Retinal pigment epithelial cell (primary cell): ENCODE results near the gene CRKL.

ENCODE experiments used
- DNase-seq: peaks from one replicate; pipeline ENCODE4 v3.0.0-alpha.2; 2010; ENCODE audit warnings: low read depth
- H3K4me3 ChIP-seq: 2 replicates; pipeline ENCODE4 v1.5.1; 2011; ENCODE audit warnings: mild to moderate bottlenecking, low read length, control low read depth, moderate library complexity
- TF ChIP-seq, protein P1 (sequence below): conservative IDR thresholded peaks from 2 replicates; pipeline ENCODE4 v1.5.1; 2011; ENCODE audit warnings: low read depth, low read length, control low read depth, inconsistent platforms

Gene CRKL

DNA sequence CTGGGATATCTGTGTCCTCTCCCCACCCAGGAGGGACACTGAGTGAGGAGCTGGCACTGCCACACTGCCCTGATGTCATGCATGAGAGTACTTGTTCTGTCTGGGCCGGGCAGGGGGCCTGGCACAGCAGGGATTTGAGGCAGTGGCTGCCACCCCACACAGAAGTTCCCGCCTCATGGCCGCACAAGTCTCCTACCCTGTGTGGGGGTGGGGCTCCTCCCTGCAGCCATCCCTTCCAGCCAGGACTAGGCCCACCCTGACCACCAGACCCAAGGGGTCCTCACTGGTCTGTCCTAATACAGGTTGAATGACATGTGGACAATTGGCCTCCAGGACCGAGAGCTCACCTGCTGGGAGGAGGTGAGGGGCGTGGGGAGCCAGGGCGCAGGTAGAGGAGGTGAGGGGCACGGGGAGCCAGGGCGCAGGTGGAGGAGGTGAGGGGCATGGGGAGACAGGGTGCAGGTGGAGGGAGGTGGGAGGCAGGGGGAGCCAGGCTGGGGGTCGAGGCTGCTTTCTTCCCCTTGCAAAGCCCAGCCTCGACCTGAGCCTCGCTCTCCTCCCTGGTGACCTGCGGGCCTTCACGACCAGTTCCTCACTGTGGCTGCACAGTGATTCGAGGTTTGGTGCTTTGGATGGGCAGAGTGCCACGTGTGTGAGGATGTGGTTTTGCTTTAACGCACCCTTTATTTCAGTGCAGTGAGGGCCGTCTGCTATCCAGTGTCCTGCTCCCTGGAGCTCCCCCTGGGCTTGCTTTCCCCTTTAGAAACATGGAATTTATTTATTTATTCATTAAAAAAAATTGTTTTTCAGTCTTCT is 72.3 kb downstream of the CRKL start:
- no peak for DNase-seq
- H3K4me3 ChIP-seq, result no peak overlapping the region
- TF ChIP-seq, protein P1, sequence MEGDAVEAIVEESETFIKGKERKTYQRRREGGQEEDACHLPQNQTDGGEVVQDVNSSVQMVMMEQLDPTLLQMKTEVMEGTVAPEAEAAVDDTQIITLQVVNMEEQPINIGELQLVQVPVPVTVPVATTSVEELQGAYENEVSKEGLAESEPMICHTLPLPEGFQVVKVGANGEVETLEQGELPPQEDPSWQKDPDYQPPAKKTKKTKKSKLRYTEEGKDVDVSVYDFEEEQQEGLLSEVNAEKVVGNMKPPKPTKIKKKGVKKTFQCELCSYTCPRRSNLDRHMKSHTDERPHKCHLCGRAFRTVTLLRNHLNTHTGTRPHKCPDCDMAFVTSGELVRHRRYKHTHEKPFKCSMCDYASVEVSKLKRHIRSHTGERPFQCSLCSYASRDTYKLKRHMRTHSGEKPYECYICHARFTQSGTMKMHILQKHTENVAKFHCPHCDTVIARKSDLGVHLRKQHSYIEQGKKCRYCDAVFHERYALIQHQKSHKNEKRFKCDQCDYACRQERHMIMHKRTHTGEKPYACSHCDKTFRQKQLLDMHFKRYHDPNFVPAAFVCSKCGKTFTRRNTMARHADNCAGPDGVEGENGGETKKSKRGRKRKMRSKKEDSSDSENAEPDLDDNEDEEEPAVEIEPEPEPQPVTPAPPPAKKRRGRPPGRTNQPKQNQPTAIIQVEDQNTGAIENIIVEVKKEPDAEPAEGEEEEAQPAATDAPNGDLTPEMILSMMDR, result no peak

DNA sequence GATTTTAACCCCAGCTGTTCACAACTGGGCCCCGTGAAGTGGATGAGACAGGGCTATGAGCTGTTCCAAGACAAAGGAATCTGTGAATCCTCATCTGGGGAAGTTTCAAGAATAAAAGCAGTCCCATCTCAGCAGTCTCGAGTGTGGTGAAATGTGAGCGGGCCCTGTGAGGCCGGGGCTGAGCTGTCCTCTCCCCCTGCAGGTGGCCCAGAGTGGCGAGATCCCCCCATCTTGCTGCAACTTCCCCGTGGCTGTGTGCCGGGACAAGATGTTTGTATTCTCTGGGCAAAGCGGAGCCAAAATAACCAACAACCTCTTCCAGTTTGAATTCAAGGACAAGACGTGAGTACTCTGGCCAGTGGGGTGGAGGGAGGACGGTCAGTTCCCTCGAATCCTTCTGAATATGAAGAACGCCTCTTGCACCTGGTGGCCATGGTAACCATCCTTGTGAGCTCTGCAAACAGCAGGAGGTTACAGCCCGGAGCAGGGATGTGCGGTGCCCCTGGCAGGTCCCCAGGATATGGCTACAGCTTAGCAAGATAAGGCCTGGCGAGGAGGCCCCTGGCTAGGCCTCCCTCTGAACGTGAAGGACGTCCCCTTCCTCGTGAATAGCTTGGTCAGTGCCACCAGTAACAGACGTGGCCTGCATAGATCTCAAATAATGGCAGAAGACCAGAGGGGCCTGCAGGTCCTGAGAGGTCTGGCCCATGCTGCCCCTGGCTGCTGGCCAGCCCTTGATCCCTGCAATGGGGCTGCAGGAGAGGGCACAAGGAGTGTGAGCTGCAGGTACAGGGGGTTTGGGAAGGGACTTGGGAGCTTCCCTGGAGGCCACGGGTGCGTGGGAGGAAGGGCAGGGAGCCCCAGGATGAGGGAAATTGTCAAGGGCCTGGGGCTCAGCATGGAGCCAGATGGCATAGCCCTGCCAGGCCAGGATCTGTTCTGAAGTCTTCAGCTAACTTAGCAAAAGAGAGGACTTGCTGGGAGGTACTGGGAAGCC is 73.3 kb downstream of the CRKL start:
- TF ChIP-seq, protein P1, result no peak
- no peak overlapping the region for H3K4me3 ChIP-seq
- DNase-seq, result no peak

DNA sequence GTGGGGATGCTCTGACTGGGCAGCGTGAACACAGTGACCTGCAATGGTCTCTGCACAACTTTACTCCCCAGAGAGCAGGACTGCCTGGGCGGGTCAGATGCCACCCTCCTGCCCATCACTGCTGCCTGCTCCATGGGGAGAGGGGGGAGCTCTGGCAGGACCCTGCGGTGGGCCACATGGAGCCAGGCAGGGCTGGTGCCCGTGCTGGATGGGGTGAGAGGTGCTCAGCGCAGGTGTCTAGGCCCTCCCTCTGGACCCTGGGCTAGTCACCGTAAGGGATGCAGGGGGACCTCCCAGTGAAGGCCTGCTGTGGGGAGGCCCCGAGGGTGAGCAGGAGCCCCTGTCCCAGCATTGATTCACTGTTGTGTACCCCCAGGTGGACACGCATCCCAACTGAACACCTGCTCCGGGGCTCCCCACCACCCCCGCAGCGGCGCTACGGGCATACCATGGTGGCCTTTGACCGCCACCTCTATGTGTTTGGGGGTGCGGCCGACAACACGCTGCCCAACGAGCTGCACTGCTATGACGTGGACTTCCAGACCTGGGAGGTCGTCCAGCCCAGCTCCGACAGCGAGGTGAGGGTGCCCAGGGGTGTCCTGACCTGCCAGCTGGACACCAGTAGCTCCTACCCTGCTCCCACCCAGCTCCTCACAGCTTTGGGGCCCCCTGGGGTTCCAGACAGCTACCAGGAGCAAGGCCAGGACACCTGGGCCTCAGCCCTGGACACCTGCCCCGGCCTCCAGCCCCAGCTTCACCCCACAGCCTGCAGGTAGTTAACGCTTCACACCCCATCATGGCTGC is 74.2 kb downstream of the CRKL start:
- TF ChIP-seq, protein P1, result no peak
- no peak for DNase-seq
- H3K4me3 ChIP-seq, result no peak overlapping the region

DNA sequence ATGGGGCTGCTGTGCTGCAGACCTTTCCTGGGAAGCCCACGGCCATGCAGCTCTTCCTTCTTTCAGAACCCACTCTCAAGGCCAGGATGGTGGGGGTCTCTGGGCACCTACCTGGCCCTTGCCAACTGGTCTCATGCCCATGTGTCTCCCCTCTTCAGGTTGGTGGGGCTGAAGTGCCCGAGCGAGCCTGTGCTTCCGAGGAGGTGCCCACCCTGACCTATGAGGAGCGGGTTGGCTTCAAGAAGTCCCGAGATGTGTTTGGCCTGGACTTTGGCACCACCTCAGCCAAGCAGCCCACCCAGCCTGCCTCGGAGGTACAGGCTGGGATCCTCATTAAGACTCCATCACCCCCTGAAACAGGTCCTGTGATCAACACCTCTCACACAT is 74.8 kb downstream of the CRKL start:
- DNase-seq, result no peak
- TF ChIP-seq, protein P1, result no peak
- no peak overlapping the region for H3K4me3 ChIP-seq

DNA sequence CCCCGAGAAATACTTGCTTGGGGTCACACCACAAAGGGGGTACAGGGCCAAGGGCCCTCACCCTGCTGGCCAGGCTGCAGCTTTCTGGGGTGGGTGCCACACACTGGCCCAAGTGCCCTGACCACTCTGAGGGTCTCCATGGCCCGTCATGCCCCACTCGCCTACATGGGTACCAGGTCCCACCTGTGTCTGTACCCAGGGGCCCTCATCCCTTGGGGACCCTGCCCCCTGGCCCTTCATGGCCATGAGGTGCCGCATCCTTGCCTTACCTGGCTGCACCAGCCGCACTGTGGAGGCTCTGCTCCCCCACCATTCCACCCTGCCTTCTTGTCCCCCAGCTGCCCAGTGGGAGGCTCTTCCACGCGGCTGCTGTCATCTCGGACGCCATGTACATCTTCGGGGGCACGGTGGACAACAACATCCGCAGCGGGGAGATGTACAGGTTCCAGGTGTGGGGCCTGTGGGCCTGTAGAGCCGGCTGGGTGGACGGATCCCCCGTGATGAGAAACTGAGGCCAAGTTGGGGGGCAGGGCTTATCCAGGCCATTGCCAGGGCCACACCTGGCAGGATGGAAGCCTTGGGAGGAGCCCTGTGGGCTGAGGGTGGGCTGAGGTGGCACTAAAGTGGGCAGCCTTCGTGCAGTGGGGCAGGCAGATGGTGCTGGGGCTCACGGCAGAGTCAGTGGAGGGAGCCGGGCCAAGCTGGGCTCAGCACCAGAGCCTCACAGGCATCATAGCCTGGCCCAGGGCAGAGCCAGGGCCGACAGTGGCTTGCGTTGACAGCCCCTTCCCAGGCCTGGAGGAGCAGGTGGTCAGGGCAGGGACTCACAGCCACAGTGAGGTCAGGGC is 75.5 kb downstream of the CRKL start:
- no peak for DNase-seq
- TF ChIP-seq, protein P1, result no peak
- no peak overlapping the region for H3K4me3 ChIP-seq
